MM.1S (cell line): ENCODE results near the gene CNRIP1.

ENCODE experiments used
- DNase-seq: peaks from one replicate; pipeline ENCODE4 v3.0.0-alpha.2; 2015
- H2AFZ ChIP-seq: fragments of 300-600 bp; sonication (generic); 2 replicates; pipeline ENCODE4 v1.6.0; 2016; ENCODE audit warnings: antibody characterized with exemption, low read length
- H3F3A ChIP-seq: fragments of 300-600 bp; sonication (generic); 2 replicates; pipeline ENCODE4 v1.6.1; 2016; ENCODE audit warnings: mild to moderate bottlenecking, antibody characterized with exemption, low read length, moderate library complexity, mixed read lengths; ENCODE audit not compliant: insufficient read depth
- H3K27ac ChIP-seq: fragments of 300-600 bp; sonication (generic); 2 replicates; pipeline ENCODE4 v1.5.1; 2016; ENCODE audit warnings: mild to moderate bottlenecking, low read length
- H3K27me3 ChIP-seq: fragments of 300-600 bp; sonication (generic); replicated peaks from 2 replicates; pipeline ENCODE4 v1.6.0; 2016; ENCODE audit warnings: low read length; ENCODE audit not compliant: insufficient read depth
- H3K36me3 ChIP-seq: fragments of 300-600 bp; sonication (generic); replicated peaks from 2 replicates; pipeline ENCODE4 v1.6.1; 2016; ENCODE audit warnings: mild to moderate bottlenecking, low read length, mixed read lengths; ENCODE audit not compliant: insufficient read depth
- H3K4me1 ChIP-seq: fragments of 300-600 bp; sonication (generic); 2 replicates; pipeline ENCODE4 v1.6.1; 2016; ENCODE audit warnings: low read length, mixed read lengths
- H3K4me2 ChIP-seq: fragments of 300-600 bp; sonication (generic); 2 replicates; pipeline ENCODE4 v1.6.0; 2016; ENCODE audit warnings: low read depth, low read length
- H3K4me3 ChIP-seq: fragments of 300-600 bp; sonication (generic); 2 replicates; pipeline ENCODE4 v1.5.1; 2016; ENCODE audit warnings: low read length, mixed read lengths
- H3K79me2 ChIP-seq: fragments of 300-600 bp; sonication (generic); 2 replicates; pipeline ENCODE4 v1.6.1; 2016; ENCODE audit warnings: mixed run types, low read length, mixed read lengths
- H3K9ac ChIP-seq: fragments of 300-600 bp; sonication (generic); 2 replicates; pipeline ENCODE4 v1.6.1; 2016; ENCODE audit warnings: low read length, mixed read lengths
- H3K9me2 ChIP-seq: fragments of 300-600 bp; sonication (generic); replicated peaks from 2 replicates; pipeline ENCODE4 v1.6.1; 2016; ENCODE audit warnings: mild to moderate bottlenecking, low read length, mixed read lengths; ENCODE audit not compliant: insufficient read depth
- H3K9me3 ChIP-seq: fragments of 300-600 bp; sonication (generic); replicated peaks from 2 replicates; pipeline ENCODE4 v1.6.1; 2016; ENCODE audit warnings: mild to moderate bottlenecking, low read length, mixed read lengths; ENCODE audit not compliant: insufficient read depth
- H4K20me1 ChIP-seq: fragments of 300-600 bp; sonication (generic); 2 replicates; pipeline ENCODE4 v1.6.1; 2016; ENCODE audit warnings: mild to moderate bottlenecking, low read length, moderate library complexity, mixed read lengths; ENCODE audit not compliant: insufficient read depth
- EZH2 ChIP-seq: fragments of 300-600 bp; sonication (generic); optimal IDR thresholded peaks from 2 replicates; pipeline ENCODE3; 2017; ENCODE audit warnings: low read depth, mild to moderate bottlenecking, antibody characterized with exemption, low read length, mixed read lengths
- EZH2phosphoT487 ChIP-seq: fragments of 300-600 bp; sonication (generic); IDR thresholded peaks from 2 replicates; pipeline ENCODE4 v1.6.1; 2018; ENCODE audit warnings: antibody characterized with exemption, low read length
- TF ChIP-seq, protein P1 (sequence below): fragments of 300-600 bp; sonication (generic); IDR thresholded peaks from 2 replicates; pipeline ENCODE4 v1.5.1; 2016; ENCODE audit warnings: antibody characterized with exemption, low read length, mixed read lengths

CNRIP1 gene

DNA sequence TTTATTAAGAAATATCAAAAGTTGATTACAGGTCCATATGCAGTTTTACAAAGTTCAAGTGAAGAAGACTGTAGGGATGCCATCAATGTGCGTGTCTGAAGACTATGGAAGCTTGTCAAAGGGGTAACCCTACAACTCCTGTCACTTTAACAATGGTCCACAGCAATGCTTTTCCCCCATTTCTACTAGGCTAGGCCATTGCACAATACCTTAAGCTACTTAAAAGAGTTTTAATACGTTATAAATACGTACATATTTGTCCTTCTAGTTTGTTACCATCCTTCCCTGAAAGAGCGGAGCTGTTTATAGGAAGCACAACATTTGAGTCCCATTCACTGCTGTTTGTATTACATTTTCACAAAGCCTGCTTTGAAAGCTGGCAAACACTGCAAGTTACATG lies 26.7 kb downstream of the CNRIP1 start:
- Histone ChIP-seq H3K9ac (no peak overlapping the region), H3K4me1 (peaks cover 34% of the 10 kb centered on the region), H3K9me2 (no peaks in the 10 kb centered on the region), H3F3A (peaks cover 10% of the 10 kb centered on the region; the same call in 1 of the 2 replicates), H3K4me3 (no peak overlapping the region), H2AFZ (no peak overlapping the region), H3K4me2 (no peak overlapping the region), H3K27me3 (no peaks in the 10 kb centered on the region), H4K20me1 (no peaks in the 10 kb centered on the region), H3K36me3 (no peaks in the 10 kb centered on the region), H3K79me2 (no peaks in the 10 kb centered on the region), H3K27ac (no peak overlapping the region), H3K9me3 (no peaks in the 10 kb centered on the region)
- no peak for DNase-seq
- TF ChIP-seq, protein P1, sequence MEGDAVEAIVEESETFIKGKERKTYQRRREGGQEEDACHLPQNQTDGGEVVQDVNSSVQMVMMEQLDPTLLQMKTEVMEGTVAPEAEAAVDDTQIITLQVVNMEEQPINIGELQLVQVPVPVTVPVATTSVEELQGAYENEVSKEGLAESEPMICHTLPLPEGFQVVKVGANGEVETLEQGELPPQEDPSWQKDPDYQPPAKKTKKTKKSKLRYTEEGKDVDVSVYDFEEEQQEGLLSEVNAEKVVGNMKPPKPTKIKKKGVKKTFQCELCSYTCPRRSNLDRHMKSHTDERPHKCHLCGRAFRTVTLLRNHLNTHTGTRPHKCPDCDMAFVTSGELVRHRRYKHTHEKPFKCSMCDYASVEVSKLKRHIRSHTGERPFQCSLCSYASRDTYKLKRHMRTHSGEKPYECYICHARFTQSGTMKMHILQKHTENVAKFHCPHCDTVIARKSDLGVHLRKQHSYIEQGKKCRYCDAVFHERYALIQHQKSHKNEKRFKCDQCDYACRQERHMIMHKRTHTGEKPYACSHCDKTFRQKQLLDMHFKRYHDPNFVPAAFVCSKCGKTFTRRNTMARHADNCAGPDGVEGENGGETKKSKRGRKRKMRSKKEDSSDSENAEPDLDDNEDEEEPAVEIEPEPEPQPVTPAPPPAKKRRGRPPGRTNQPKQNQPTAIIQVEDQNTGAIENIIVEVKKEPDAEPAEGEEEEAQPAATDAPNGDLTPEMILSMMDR, result no peak
- TF ChIP-seq EZH2, result no peak
- no peak for TF ChIP-seq EZH2phosphoT487

DNA sequence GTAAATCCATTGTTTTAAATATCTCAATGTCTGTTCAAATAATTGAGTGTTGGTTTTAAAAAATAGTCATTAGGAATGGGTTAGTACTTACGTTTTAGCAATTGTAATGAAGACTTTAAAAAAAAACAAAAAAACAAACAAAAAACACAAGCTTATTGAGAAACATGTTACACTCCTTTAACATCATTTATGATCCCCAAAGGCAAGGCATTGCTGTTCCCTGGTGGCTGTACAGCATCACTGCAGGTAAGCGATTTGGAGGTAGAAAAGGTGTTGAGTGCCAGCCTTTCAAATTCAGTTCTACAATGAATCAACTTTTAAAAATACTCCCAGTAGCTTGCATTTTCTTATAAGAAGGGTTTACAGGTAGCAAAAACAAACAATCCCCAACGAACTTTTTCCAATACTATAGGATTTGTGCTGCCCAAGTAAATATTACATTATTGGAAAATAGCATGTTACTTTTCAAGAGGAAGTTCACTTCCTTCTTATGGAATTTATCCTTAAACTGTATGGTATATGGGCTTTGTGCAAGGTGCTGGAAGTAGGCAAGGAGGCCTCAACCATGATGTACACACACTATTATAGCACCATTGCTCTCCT lies 27.5 kb downstream of the CNRIP1 start:
- no peaks in the 10 kb centered on the region for H3K79me2 ChIP-seq
- H3K9ac ChIP-seq, result no peak overlapping the region
- H3K4me1 ChIP-seq, result peaks cover 42% of the 10 kb centered on the region
- no peaks in the 10 kb centered on the region for H4K20me1 ChIP-seq
- no peak for TF ChIP-seq EZH2
- TF ChIP-seq, protein P1, result peak; percentile 94
- no peak for TF ChIP-seq EZH2phosphoT487
- H3K36me3 ChIP-seq, result no peaks in the 10 kb centered on the region
- peaks cover 10% of the 10 kb centered on the region; the same call in 1 of the 2 replicates for H3F3A ChIP-seq
- H2AFZ ChIP-seq, result no peak overlapping the region
- no peak overlapping the region for H3K27ac ChIP-seq
- no peaks in the 10 kb centered on the region for H3K27me3 ChIP-seq
- DNase-seq, result peak; percentile 65
- no peak overlapping the region for H3K4me2 ChIP-seq
- no peak overlapping the region for H3K4me3 ChIP-seq
- H3K9me2 ChIP-seq, result no peaks in the 10 kb centered on the region
- H3K9me3 ChIP-seq, result no peaks in the 10 kb centered on the region

DNA sequence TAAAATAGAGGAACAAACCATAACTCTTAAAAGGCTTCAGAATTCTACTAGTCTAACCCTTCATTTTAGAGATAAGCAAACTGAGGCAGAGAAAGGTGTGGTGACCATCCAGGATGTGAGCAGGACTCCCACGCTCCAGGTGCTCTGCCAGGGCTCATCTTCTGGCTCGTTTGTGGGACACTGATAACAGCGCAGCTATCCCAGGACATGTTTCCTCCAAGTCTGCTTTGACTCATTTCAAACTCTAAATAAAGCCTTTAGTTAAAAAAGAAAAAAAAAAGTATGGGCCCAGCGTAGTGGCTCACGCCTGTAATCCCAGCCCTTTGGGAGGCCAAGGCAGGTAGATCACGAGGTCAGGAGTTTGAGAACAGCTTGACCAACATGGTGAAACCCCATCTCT lies 28.4 kb downstream of the CNRIP1 start:
- no peak for TF ChIP-seq EZH2
- TF ChIP-seq EZH2phosphoT487, result no peak
- TF ChIP-seq, protein P1, result no peak
- DNase-seq, result no peak
- H3K27ac ChIP-seq, result peak overlapping the region; percentile 57; the same call in 1 of the 2 replicates

More for the DNA sequence above, 28.4 kb downstream of the CNRIP1 start:
- H3K79me2 ChIP-seq, result no peaks in the 10 kb centered on the region
- H3K4me2 ChIP-seq, result peak overlapping the region; percentile 14; the same call in 1 of the 2 replicates
- H4K20me1 ChIP-seq, result no peaks in the 10 kb centered on the region
- no peaks in the 10 kb centered on the region for H3K36me3 ChIP-seq
- peaks cover 43% of the 10 kb centered on the region for H3K4me1 ChIP-seq
- no peaks in the 10 kb centered on the region for H3K9me2 ChIP-seq
- peaks cover 10% of the 10 kb centered on the region; the same call in 1 of the 2 replicates for H3F3A ChIP-seq
- peak overlapping the region; percentile 23; the same call in 1 of the 2 replicates for H2AFZ ChIP-seq
- no peak overlapping the region for H3K4me3 ChIP-seq
- H3K27me3 ChIP-seq, result no peaks in the 10 kb centered on the region
- no peaks in the 10 kb centered on the region for H3K9me3 ChIP-seq
- H3K9ac ChIP-seq, result no peak overlapping the region
